ENCODE measurements around the gene LIME1.

DNA sequence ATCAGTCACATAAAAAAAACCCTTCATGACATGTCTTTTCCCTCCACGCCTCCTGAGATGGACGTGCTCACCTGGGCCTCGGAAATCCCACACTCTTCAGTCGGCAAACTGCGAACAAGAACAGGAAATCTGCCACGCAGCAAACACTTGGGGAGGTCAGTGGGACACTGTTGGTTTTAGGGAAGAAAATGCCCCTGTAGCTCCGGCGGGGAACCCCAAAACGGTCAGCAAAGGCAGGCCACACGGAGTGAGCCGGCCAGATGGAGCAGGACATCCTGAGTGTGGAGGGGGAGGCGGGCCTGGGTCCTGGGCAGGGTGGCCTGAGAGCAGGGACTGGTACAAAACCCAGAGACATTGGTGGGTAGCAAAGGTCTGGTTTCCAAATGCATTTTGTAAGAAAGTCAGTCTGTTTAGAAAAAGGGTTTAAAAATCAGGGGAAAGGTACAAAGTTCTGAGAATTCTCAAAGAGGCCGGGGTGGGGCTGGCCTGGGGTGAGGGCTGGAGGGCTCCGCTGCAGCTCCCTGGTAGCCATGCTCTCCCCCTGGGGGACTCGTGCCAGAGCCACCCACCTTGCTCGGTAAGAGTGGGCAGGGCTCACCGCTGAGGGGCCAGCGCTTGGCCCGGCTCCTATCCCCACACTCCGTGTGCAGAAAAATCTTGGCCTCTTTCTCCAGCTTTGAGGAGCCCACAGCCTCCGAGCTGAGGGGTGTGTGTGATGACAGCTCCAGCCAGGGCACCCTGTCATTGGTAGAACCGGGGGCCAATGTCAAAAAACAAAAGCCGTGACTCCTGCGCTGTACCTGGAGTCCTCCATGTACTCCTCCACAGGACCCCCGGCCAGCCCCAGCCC, 8.3 kb downstream of the LIME1 start:
- TF ChIP-seq POLR2A (IDR thresholded peaks at IDR 0.05; ENCODE audit: low read depth, low read length): no peak
- TF ChIP-seq, protein P1, sequence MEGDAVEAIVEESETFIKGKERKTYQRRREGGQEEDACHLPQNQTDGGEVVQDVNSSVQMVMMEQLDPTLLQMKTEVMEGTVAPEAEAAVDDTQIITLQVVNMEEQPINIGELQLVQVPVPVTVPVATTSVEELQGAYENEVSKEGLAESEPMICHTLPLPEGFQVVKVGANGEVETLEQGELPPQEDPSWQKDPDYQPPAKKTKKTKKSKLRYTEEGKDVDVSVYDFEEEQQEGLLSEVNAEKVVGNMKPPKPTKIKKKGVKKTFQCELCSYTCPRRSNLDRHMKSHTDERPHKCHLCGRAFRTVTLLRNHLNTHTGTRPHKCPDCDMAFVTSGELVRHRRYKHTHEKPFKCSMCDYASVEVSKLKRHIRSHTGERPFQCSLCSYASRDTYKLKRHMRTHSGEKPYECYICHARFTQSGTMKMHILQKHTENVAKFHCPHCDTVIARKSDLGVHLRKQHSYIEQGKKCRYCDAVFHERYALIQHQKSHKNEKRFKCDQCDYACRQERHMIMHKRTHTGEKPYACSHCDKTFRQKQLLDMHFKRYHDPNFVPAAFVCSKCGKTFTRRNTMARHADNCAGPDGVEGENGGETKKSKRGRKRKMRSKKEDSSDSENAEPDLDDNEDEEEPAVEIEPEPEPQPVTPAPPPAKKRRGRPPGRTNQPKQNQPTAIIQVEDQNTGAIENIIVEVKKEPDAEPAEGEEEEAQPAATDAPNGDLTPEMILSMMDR (conservative IDR thresholded peaks at IDR 0.05; ENCODE audit: low read depth, low read length): no peak
- TF ChIP-seq RAD21 (IDR thresholded peaks at IDR 0.05; ENCODE audit: low read length): no peak
- TF ChIP-seq MXI1 (IDR thresholded peaks at IDR 0.05; ENCODE audit: borderline replicate concordance, low read depth, low read length): no peak
- no peak for TF ChIP-seq BHLHE40 (IDR thresholded peaks at IDR 0.05; ENCODE audit: low read depth, low read length)
- TF ChIP-seq FOS (IDR thresholded peaks at IDR 0.05; ENCODE audit: low read depth, low read length): no peak
- no peak for TF ChIP-seq RFX5 (IDR thresholded peaks at IDR 0.05; ENCODE audit: low read depth, low read length)
- no peak for TF ChIP-seq MAFK (IDR thresholded peaks at IDR 0.05; ENCODE audit: low read depth, low read length)
- no peak for TF ChIP-seq CEBPB (IDR thresholded peaks at IDR 0.05; ENCODE audit: low read depth, low read length)
- TF ChIP-seq, protein P2, sequence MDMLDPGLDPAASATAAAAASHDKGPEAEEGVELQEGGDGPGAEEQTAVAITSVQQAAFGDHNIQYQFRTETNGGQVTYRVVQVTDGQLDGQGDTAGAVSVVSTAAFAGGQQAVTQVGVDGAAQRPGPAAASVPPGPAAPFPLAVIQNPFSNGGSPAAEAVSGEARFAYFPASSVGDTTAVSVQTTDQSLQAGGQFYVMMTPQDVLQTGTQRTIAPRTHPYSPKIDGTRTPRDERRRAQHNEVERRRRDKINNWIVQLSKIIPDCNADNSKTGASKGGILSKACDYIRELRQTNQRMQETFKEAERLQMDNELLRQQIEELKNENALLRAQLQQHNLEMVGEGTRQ (IDR thresholded peaks at IDR 0.05; ENCODE audit: low read depth, low read length): no peak

Measured in IMR-90 (cell line).